Stimulated activated CD8-positive, alpha-beta memory T cell treated with anti-CD3 and anti-CD28 coated beads, Interleukin-12 subunit alpha, Interleukin-12 subunit beta, amount 100 ng/mL, for 4 hours (primary cell): Measurements from ENCODE around the gene NFASC.

ENCODE experiments used
- DNase-seq: peaks from one replicate; pipeline ENCODE4 v3.0.0-alpha.2; 2020; ENCODE audit warnings: low read depth

The NFASC gene

DNA sequence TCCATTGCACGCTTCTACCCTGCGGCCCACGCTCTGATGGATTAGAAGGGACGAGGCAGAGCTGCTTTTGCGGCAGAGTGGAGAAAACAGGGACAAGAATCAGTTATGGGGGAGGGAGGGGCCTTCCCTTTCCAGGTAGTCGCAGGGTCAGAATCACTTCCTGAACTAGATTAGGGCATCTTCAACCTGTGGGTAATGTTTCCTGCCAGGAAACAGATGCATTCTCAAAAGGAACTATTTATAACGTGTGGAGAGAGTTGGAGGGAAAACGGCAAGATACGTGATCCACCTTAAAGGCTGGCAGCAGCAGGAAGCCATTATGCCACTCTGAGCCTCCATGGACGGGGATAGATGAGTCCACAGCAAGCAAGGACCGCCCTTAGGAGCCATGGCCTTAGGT lies 112.5 kb downstream of the NFASC start:
- no peak for DNase-seq

DNA sequence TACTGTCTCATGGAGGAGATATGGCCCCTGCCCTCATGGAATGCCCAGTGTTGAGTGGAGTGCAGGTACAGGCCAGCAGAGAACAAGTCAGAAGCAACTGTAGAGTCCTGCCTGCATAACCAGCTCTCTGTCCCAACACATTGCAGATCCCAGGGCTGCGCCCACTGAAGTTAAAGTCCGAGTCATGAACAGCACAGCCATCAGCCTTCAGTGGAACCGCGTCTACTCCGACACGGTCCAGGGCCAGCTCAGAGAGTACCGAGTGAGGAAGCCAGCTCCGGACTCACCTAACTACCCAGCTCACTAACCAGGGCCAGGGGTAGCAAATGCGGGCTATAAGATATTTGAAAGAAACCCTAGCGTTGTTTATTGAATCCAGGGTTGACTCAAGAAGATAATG lies 113.2 kb downstream of the NFASC start:
- no peak for DNase-seq

- DNase-seq, result no peak
Observed at GRCh38 chr1:204984499-204984898, 113.8 kb downstream of the NFASC start.

DNA sequence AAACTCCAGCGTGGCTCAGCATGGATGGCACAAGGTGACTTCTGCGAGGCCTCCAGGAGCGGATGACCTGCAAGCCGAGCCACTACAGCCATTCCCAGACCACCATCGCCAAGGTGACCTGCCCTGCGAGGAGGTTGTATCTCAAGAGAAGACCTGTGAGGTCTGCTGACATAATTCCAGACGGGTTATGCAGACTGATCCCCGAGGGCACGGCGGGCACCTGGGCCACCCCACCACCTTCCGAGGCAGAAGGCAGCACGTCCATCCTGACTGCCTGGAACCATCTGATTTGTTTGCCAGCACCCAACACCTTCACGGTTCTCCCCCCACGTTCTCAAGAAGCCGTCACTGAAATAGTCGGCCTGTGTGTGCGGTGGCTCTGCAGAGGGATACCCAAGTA lies 115.5 kb downstream of the NFASC start:
- DNase-seq, result no peak

- DNase-seq, result no peak
Observed at GRCh38 chr1:204987689-204988088, 117.0 kb downstream of the NFASC start.

DNA sequence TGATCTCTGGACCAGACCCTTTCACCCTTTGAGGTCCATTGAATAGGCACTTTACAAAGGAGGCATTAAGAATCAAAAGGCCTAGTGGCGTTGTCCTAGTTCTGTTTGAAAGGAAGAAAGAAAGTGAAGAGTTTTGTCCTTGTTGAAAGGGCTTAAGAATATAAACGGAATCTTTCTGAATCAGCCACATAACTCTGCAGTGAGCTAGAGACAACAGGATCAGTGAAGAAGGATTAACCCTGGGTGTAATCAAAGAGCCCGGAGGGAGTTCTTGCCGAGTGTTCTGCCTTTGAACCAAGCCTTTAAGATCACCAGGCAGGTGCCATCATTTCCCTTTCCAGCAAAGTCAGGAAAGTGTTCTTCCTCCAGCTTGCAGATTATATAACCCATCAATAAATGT lies 117.5 kb downstream of the NFASC start:
- DNase-seq, result no peak

- peak; percentile 10 for DNase-seq
Observed at GRCh38 chr1:204989266-204990058, 118.8 kb downstream of the NFASC start.

DNA sequence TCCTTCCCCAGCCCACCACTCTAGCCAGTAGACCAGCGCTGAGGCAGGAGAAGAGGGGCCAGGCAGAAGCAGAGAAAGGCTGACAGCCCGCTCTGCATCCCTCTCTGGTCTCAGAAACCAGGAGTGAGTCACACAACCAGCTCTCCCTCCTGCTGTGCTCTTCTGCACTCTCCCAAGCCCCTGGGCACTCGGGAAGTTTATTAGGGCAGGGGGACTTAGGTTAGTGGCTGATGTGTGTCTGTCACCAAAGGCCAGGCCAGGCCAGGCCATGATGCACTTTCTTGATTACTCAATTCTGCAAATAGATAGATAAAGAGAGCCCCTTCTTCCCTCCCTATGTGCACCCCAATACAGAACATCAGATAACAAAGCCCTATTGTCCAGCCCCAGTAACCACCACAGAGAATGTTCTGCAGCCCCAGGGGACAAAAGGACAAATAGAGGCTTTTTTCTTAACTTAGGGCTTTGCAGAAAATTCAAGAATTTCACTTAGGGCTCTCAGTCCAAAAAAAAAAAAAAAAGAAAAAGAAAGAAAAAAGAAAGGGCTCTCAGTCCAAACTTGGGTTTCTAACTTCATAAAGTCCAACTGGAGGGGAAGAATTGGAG lies 119.5 kb downstream of the NFASC start:
- DNase-seq, result no peak

- DNase-seq, result no peak
Observed at GRCh38 chr1:204990721-204991341, 120.2 kb downstream of the NFASC start.

- no peak for DNase-seq
Observed at GRCh38 chr1:204991342-204991844, 120.7 kb downstream of the NFASC start.

GRCh38 chr1:204992201-204992997 lies 121.7 kb downstream of the NFASC start:
- DNase-seq, result no peak

DNA sequence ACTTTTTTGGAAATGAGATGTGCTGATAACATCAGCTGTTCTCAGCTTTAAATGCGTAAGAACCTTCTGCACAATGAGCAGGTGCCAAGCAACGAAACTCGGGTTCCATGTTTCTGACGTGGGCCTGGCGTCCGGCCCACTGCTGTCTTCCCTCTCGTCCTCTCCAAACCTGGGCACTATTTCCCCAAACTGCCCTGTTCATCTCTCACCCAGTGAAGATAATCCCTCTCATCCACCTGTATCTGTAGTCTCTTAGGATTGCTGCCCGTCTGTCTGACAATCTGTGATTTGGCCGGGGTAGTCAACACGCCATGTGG lies 122.3 kb downstream of the NFASC start:
- DNase-seq, result no peak

GRCh38 chr1:204994086-204994862 lies 123.6 kb downstream of the NFASC start:
- DNase-seq, result no peak

GRCh38 chr1:204996981-204997380 lies 126.3 kb downstream of the NFASC start:
- no peak for DNase-seq

GRCh38 chr1:204997591-204998355 lies 127.1 kb downstream of the NFASC start:
- no peak for DNase-seq

GRCh38 chr1:205001162-205001561 lies 130.5 kb downstream of the NFASC start:
- no peak for DNase-seq

DNA sequence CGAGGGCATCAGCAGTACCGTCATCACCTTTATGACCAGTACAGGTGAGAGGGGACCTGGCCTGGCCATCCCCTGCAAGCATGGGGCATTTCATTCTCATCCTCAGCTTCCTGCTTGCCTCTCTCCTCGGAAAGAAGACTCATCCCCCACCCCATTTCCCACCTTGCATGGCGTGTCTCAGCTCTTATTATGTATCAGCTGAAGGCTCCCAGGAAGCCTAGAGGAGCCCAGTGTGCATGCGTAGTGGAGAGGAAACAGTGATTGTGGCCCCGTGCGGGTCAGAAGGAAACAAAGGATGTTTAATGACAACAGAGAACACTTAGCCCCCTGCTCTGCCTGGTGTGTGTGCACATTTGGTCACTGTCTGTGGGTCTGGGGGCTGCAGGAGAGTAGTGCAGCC lies 132.0 kb downstream of the NFASC start:
- no peak for DNase-seq

- DNase-seq, result no peak
Observed at GRCh38 chr1:205003358-205004131, 132.9 kb downstream of the NFASC start.

GRCh38 chr1:205004351-205004750 lies 133.7 kb downstream of the NFASC start:
- DNase-seq, result no peak

DNA sequence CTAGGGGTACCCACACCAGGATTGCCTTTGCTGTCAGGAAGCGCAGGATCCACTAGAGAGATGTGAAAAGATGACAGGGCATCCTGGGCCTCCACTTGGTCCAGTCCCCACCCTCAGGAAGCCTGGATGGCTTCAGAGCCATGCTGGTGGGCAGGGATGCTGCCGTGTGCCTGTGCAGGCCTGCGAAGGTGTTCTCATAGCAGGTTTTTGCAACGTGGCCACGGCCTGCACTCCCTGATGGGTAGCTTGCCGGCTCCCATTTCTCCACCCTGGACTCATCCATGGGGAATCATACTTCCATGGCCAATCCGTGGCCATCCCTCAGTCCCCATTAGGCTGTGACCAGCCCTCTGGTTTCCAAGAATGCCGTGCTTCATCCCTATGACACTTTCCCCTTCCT lies 138.2 kb downstream of the NFASC start:
- DNase-seq, result no peak
